Measurements from ENCODE around the gene ARID5B. TPM values are rescaled to one million over a fixed set of nuclear protein-coding genes. Genes with fewer than 3 reads are reported as not detected.

ARID5B gene
- total and polyA plus RNA-seq, 5 donors from 2014 or later: 58.1 to 169 (median 64.0) TPM

GRCh38 chr10:62098278-62099121 is 197.0 kb downstream of the ARID5B start:
- peak overlapping the region in 2 of 3 donors; percentile 36 to 91 for H3K27ac Mint-ChIP-seq

GRCh38 chr10:62099299-62099698 is 197.8 kb downstream of the ARID5B start:
- peaks cover 0 to 3% (median 0%) of the 10 kb centered on the region in 7 donors for H3K9me3 Mint-ChIP-seq
- H3K27me3 ChIP-seq (ENCODE audit: control insufficient read depth, insufficient read depth, low read length): no peaks in the 10 kb centered on the region
- peaks cover 17% of the 10 kb centered on the region for H3K36me3 ChIP-seq (ENCODE audit: control insufficient read depth, insufficient read depth, low read length)
- no peak overlapping the region for H3K4me3 ChIP-seq (ENCODE audit: low read depth, low read length)
- no peaks in the 10 kb centered on the region for H3K4me1 ChIP-seq (ENCODE audit: control insufficient read depth, insufficient read depth, low read length, poor library complexity, severe bottlenecking)
- H3K4me1 Mint-ChIP-seq: peaks cover 21 to 56% (median 45%) of the 10 kb centered on the region in 4 donors
- DNase-seq (no peak), ATAC-seq (ENCODE audit: low read depth in 2 of 2) (no peak)
- H3K9me3 ChIP-seq (ENCODE audit: control insufficient read depth in 2 of 2, low read length in 2 of 2): no peaks in the 10 kb centered on the region
- H3K4me3 Mint-ChIP-seq: no peak overlapping the region
- no peak overlapping the region for H3K27ac ChIP-seq (ENCODE audit: insufficient read depth, low read length, poor library complexity, severe bottlenecking)
- peak overlapping the region in 1 of 3 donors; percentile 91 for H3K27ac Mint-ChIP-seq
- no peaks in the 10 kb centered on the region for H3K27me3 Mint-ChIP-seq
- H3K36me3 Mint-ChIP-seq: peaks cover 25% of the 10 kb centered on the region

More at GRCh38 chr10:62098278-62099121, 197.0 kb downstream of the ARID5B start:
- ATAC-seq (ENCODE audit: low read depth in 2 of 2) (peak in 1 of 2 donors; percentile 26), DNase-seq (no peak)
- Mint-ChIP-seq H3K36me3 (peaks cover 32% of the 10 kb centered on the region), H3K4me3 (peak overlapping the region in 1 of 4 donors; percentile 79), H3K9me3 (peaks cover 0 to 3% (median 0%) of the 10 kb centered on the region in 7 donors), H3K4me1 (peaks cover 29 to 60% (median 50%) of the 10 kb centered on the region in 4 donors), H3K27me3 (no peaks in the 10 kb centered on the region)
- no peak overlapping the region for H3K27ac ChIP-seq (ENCODE audit: insufficient read depth, low read length, poor library complexity, severe bottlenecking)
- no peaks in the 10 kb centered on the region for H3K9me3 ChIP-seq (ENCODE audit: control insufficient read depth in 2 of 2, low read length in 2 of 2)
- H3K4me1 ChIP-seq (ENCODE audit: control insufficient read depth, insufficient read depth, low read length, poor library complexity, severe bottlenecking): no peaks in the 10 kb centered on the region
- no peak overlapping the region for H3K4me3 ChIP-seq (ENCODE audit: low read depth, low read length)
- H3K27me3 ChIP-seq (ENCODE audit: control insufficient read depth, insufficient read depth, low read length): no peaks in the 10 kb centered on the region
- peaks cover 25% of the 10 kb centered on the region for H3K36me3 ChIP-seq (ENCODE audit: control insufficient read depth, insufficient read depth, low read length)

GRCh38 chr10:62103857-62104256 is 202.4 kb downstream of the ARID5B start:
- Histone ChIP-seq H3K4me1 (ENCODE audit: control insufficient read depth, insufficient read depth, low read length, poor library complexity, severe bottlenecking) (peaks cover 10% of the 10 kb centered on the region), H3K27ac (ENCODE audit: insufficient read depth, low read length, poor library complexity, severe bottlenecking) (no peak overlapping the region), H3K27me3 (ENCODE audit: control insufficient read depth, insufficient read depth, low read length) (no peaks in the 10 kb centered on the region), H3K36me3 (ENCODE audit: control insufficient read depth, insufficient read depth, low read length) (no peaks in the 10 kb centered on the region), H3K9me3 (ENCODE audit: control insufficient read depth in 2 of 2, low read length in 2 of 2) (no peaks in the 10 kb centered on the region), H3K4me3 (ENCODE audit: low read depth, low read length) (no peak overlapping the region)
- no peak overlapping the region for H3K27ac Mint-ChIP-seq
- peaks cover 39 to 58% (median 47%) of the 10 kb centered on the region in 4 donors for H3K4me1 Mint-ChIP-seq
- H3K27me3 Mint-ChIP-seq: no peaks in the 10 kb centered on the region
- H3K4me3 Mint-ChIP-seq: no peak overlapping the region
- H3K9me3 Mint-ChIP-seq: no peaks in the 10 kb centered on the region
- no peak for DNase-seq
- H3K36me3 Mint-ChIP-seq: peaks cover 5% of the 10 kb centered on the region
- no peak for ATAC-seq (ENCODE audit: low read depth in 2 of 2)

- peaks cover 47 to 68% (median 61%) of the 10 kb centered on the region in 4 donors for H3K4me1 Mint-ChIP-seq
- peak overlapping the region in 1 of 3 donors; percentile 4 for H3K27ac Mint-ChIP-seq
- H3K4me3 Mint-ChIP-seq: peak overlapping the region in 2 of 4 donors; percentile 12 to 46
- H3K36me3 Mint-ChIP-seq: peaks cover 4% of the 10 kb centered on the region
- Histone ChIP-seq H3K27me3 (ENCODE audit: control insufficient read depth, insufficient read depth, low read length) (no peaks in the 10 kb centered on the region), H3K4me1 (ENCODE audit: control insufficient read depth, insufficient read depth, low read length, poor library complexity, severe bottlenecking) (peaks cover 18% of the 10 kb centered on the region), H3K4me3 (ENCODE audit: low read depth, low read length) (no peak overlapping the region), H3K36me3 (ENCODE audit: control insufficient read depth, insufficient read depth, low read length) (no peaks in the 10 kb centered on the region), H3K9me3 (ENCODE audit: control insufficient read depth in 2 of 2, low read length in 2 of 2) (no peaks in the 10 kb centered on the region), H3K27ac (ENCODE audit: insufficient read depth, low read length, poor library complexity, severe bottlenecking) (no peak overlapping the region)
- no peaks in the 10 kb centered on the region for H3K27me3 Mint-ChIP-seq
- no peaks in the 10 kb centered on the region for H3K9me3 Mint-ChIP-seq
- DNase-seq (peak in 1 of 3 donors; percentile 48), ATAC-seq (ENCODE audit: low read depth in 2 of 2) (no peak)
Measured at GRCh38 chr10:62106929-62107519, 205.5 kb downstream of the ARID5B start.

- no peaks in the 10 kb centered on the region for H3K27me3 ChIP-seq (ENCODE audit: control insufficient read depth, insufficient read depth, low read length)
- Mint-ChIP-seq H3K4me3 (peak overlapping the region in 3 of 4 donors; percentile 17 to 80 (median 75)), H3K27me3 (no peaks in the 10 kb centered on the region), H3K4me1 (peaks cover 42 to 62% (median 57%) of the 10 kb centered on the region in 4 donors), H3K9me3 (no peaks in the 10 kb centered on the region), H3K27ac (peak overlapping the region; percentile 80 to 86 (median 81)), H3K36me3 (peaks cover 4% of the 10 kb centered on the region)
- H3K9me3 ChIP-seq (ENCODE audit: control insufficient read depth in 2 of 2, low read length in 2 of 2): no peaks in the 10 kb centered on the region
- no peaks in the 10 kb centered on the region for H3K36me3 ChIP-seq (ENCODE audit: control insufficient read depth, insufficient read depth, low read length)
- DNase-seq (peak in 1 of 3 donors; percentile 65), ATAC-seq (ENCODE audit: low read depth in 2 of 2) (peak; percentile 43 to 56)
- peak overlapping the region; percentile 49 for H3K4me3 ChIP-seq (ENCODE audit: low read depth, low read length)
- H3K27ac ChIP-seq (ENCODE audit: insufficient read depth, low read length, poor library complexity, severe bottlenecking): no peak overlapping the region
- H3K4me1 ChIP-seq (ENCODE audit: control insufficient read depth, insufficient read depth, low read length, poor library complexity, severe bottlenecking): peaks cover 18% of the 10 kb centered on the region
Measured at GRCh38 chr10:62108759-62109586, 207.5 kb downstream of the ARID5B start.

- H3K4me3 Mint-ChIP-seq: peak overlapping the region; percentile 17 to 80 (median 68)
- H3K36me3 Mint-ChIP-seq: peaks cover 4% of the 10 kb centered on the region
- H3K27me3 ChIP-seq (ENCODE audit: control insufficient read depth, insufficient read depth, low read length): no peaks in the 10 kb centered on the region
- H3K27me3 Mint-ChIP-seq: no peaks in the 10 kb centered on the region
- ATAC-seq (ENCODE audit: low read depth in 2 of 2) (peak in 1 of 2 donors; percentile 16), DNase-seq (no peak)
- peak overlapping the region; percentile 48 to 86 (median 80) for H3K27ac Mint-ChIP-seq
- no peaks in the 10 kb centered on the region for H3K36me3 ChIP-seq (ENCODE audit: control insufficient read depth, insufficient read depth, low read length)
- H3K9me3 Mint-ChIP-seq: no peaks in the 10 kb centered on the region
- H3K4me1 Mint-ChIP-seq: peaks cover 43 to 59% (median 54%) of the 10 kb centered on the region in 4 donors
- H3K27ac ChIP-seq (ENCODE audit: insufficient read depth, low read length, poor library complexity, severe bottlenecking): no peak overlapping the region
- H3K4me3 ChIP-seq (ENCODE audit: low read depth, low read length): peak overlapping the region; percentile 49
- H3K9me3 ChIP-seq (ENCODE audit: control insufficient read depth in 2 of 2, low read length in 2 of 2): no peaks in the 10 kb centered on the region
- H3K4me1 ChIP-seq (ENCODE audit: control insufficient read depth, insufficient read depth, low read length, poor library complexity, severe bottlenecking): peaks cover 18% of the 10 kb centered on the region
Measured at GRCh38 chr10:62109587-62110293, 208.2 kb downstream of the ARID5B start.

GRCh38 chr10:62112300-62112699 is 210.8 kb downstream of the ARID5B start:
- H3K4me1 Mint-ChIP-seq: peaks cover 32 to 45% (median 40%) of the 10 kb centered on the region in 4 donors
- no peak for ATAC-seq (ENCODE audit: low read depth in 2 of 2)
- H3K4me1 ChIP-seq (ENCODE audit: control insufficient read depth, insufficient read depth, low read length, poor library complexity, severe bottlenecking): peaks cover 18% of the 10 kb centered on the region
- no peak for DNase-seq
- H3K4me3 Mint-ChIP-seq: no peak overlapping the region
- no peak overlapping the region for H3K27ac ChIP-seq (ENCODE audit: insufficient read depth, low read length, poor library complexity, severe bottlenecking)
- H3K27me3 ChIP-seq (ENCODE audit: control insufficient read depth, insufficient read depth, low read length): no peaks in the 10 kb centered on the region
- H3K36me3 Mint-ChIP-seq: no peaks in the 10 kb centered on the region
- no peaks in the 10 kb centered on the region for H3K36me3 ChIP-seq (ENCODE audit: control insufficient read depth, insufficient read depth, low read length)
- H3K9me3 Mint-ChIP-seq: no peaks in the 10 kb centered on the region
- no peaks in the 10 kb centered on the region for H3K9me3 ChIP-seq (ENCODE audit: control insufficient read depth in 2 of 2, low read length in 2 of 2)
- peak overlapping the region in 2 of 3 donors; percentile 13 to 92 for H3K27ac Mint-ChIP-seq
- H3K4me3 ChIP-seq (ENCODE audit: low read depth, low read length): no peak overlapping the region
- no peaks in the 10 kb centered on the region for H3K27me3 Mint-ChIP-seq
